Testis (tissue), 3 donors: Measurements from ENCODE around the gene GRID1. TPM values are rescaled to one million over a fixed set of nuclear protein-coding genes. Genes with fewer than 3 reads are reported as not detected.

ENCODE experiments used
- DNase-seq: peaks from one replicate; pipeline ENCODE4 v3.0.0-alpha.2; 2019
- H3K27ac ChIP-seq, 2 donors: fragments of 200-600 bp; sonication (generic); one replicate each; pipeline ENCODE4 v1.5.1; 2019
- H3K27me3 ChIP-seq: fragments of 200-600 bp; sonication (generic); one replicate; pipeline ENCODE4 v1.5.1; 2019
- H3K36me3 ChIP-seq: fragments of 200-600 bp; sonication (generic); one replicate; pipeline ENCODE4 v1.5.1; 2017; ENCODE audit warnings: low read depth; ENCODE audit errors: missing control alignments
- H3K4me1 ChIP-seq: fragments of 200-600 bp; sonication (generic); one replicate; pipeline ENCODE4 v1.5.1; 2019
- H3K4me3 ChIP-seq, 2 donors: fragments of 200-600 bp; sonication (generic); one replicate each; pipeline ENCODE4 v1.5.1; 2017 to 2019
- H3K9me3 ChIP-seq: fragments of 200-600 bp; sonication (generic); one replicate; pipeline ENCODE4 v1.5.1; 2017
- POLR2A ChIP-seq: fragments of 450-650 bp; IDR thresholded peaks from one replicate; pipeline ENCODE4 v1.6.1; 2017; ENCODE audit warnings: antibody characterized with exemption, mild to moderate bottlenecking, moderate library complexity
- WGBS, 2 donors: methylation state at CpG; one replicate each; pipeline ENCODE4 v1.1.5; 2018; 5-methylcytosine and 5-hydroxymethylcytosine counted together
- intact Hi-C: fragments of 100-400 bp; cut with DNase I; formaldehyde crosslinking; loops from one replicate; pipeline ENCODE4 v1.15.1; 2023; ENCODE audit warnings: low total_unique reads
- polyA plus RNA-seq: library from polyadenylated mRNA; stranded (reverse); fragments of 350-450 nt; fragmentation: Illumina TruSeq; extraction: RNeasy Lipid Tissue Mini Kit (QIAGEN cat#74804); gene quantifications from one replicate; pipeline ENCODE4 v1.2.3, GENCODE V29; 2014; ENCODE audit warnings: low read depth, low replicate concordance; ENCODE audit not compliant: insufficient read depth
- total RNA-seq, 2 donors: library from RNA; depleted of rRNA; stranded (reverse); fragments of >200 nt; gene quantifications; one replicate each; pipeline ENCODE4 v1.2.3, GENCODE V29; 2016
- TF ChIP-seq, protein P1 (sequence below), 3 experiments: fragments of 450-650 bp in 2 of 3; fragments of 200-600 bp in 1 of 3; sonication (generic) in 1 of 3; IDR thresholded peaks; one replicate each; pipeline ENCODE4 v1.5.1; 2016 to 2019; ENCODE audit warnings: antibody characterized with exemption in 3 of 3, mild to moderate bottlenecking in 2 of 3, moderate library complexity in 1 of 3

The GRID1 gene
- total and polyA plus RNA-seq, 3 donors from 2014 or later, result 7.4 to 16.7 (median 8.1) TPM

DNA sequence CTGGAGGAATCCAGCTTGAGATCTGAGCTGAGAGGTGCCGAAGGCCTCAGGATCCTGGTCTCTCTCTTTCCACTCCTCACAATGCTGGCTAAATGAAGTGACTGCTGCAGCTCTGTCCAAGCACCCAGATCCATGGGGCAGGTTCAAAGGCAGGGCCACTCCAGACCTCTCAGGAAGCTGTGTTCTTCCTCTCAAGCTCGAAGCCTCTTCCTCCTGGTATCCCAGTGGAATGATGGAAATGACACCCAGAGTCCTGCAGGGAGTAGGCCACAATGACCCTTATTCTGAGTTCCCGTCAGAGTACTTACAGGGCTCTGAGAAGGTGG, 574.1 kb downstream of the GRID1 start:
- no peaks in the 10 kb centered on the region for H3K36me3 ChIP-seq
- WGBS, 2 donors, result 59 to 66% methylated on average over 3 of the region's 3 CpGs
- intact Hi-C loops, result no loop called here
- TF ChIP-seq, protein P1, sequence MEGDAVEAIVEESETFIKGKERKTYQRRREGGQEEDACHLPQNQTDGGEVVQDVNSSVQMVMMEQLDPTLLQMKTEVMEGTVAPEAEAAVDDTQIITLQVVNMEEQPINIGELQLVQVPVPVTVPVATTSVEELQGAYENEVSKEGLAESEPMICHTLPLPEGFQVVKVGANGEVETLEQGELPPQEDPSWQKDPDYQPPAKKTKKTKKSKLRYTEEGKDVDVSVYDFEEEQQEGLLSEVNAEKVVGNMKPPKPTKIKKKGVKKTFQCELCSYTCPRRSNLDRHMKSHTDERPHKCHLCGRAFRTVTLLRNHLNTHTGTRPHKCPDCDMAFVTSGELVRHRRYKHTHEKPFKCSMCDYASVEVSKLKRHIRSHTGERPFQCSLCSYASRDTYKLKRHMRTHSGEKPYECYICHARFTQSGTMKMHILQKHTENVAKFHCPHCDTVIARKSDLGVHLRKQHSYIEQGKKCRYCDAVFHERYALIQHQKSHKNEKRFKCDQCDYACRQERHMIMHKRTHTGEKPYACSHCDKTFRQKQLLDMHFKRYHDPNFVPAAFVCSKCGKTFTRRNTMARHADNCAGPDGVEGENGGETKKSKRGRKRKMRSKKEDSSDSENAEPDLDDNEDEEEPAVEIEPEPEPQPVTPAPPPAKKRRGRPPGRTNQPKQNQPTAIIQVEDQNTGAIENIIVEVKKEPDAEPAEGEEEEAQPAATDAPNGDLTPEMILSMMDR (IDR thresholded peaks at IDR 0.05), result no peak
- H3K4me3 ChIP-seq, result no peak overlapping the region
- no peaks in the 10 kb centered on the region for H3K27me3 ChIP-seq
- DNase-seq, result no peak
- H3K9me3 ChIP-seq, result no peaks in the 10 kb centered on the region
- H3K4me1 ChIP-seq, result peaks cover 14% of the 10 kb centered on the region
- H3K27ac ChIP-seq, result peak overlapping the region in 1 of 2 donors; percentile 12

DNA sequence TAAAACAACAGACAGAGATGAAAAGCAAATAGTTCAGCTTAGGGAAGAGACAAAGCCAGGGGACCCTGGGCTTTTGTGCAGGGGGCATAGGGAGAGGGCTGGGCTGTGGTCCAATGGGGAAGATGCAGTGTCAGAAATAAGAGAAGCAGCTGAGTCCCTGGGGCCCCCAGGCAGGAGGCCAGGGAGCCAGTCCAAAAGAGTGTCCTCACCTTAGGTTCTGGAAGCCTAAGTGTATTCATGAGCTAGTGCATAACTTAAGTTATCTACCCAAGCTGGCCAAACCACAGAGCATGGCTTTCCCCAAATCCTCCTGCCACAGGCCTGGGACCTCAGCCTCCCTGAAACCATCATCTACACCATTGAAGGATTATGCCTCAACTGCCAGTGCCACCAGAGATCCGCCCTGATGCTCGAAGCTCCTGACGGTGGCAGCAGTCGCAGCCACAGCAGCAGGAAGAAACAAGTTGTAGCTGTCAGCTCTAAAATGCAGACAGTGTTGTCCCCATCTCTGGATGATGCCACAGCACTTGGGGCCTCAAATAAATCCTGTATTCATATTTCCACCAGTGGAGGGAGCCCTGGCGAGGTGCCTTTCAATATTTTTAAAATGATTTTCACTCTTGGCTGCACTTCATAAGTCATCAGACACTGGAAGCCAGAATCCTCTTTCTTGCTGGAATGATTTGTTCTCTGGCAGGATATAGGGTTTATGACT, 574.6 kb downstream of the GRID1 start:
- H3K9me3 ChIP-seq, result no peaks in the 10 kb centered on the region
- DNase-seq, result peak; percentile 70
- intact Hi-C loops, result no loop called here

DNA sequence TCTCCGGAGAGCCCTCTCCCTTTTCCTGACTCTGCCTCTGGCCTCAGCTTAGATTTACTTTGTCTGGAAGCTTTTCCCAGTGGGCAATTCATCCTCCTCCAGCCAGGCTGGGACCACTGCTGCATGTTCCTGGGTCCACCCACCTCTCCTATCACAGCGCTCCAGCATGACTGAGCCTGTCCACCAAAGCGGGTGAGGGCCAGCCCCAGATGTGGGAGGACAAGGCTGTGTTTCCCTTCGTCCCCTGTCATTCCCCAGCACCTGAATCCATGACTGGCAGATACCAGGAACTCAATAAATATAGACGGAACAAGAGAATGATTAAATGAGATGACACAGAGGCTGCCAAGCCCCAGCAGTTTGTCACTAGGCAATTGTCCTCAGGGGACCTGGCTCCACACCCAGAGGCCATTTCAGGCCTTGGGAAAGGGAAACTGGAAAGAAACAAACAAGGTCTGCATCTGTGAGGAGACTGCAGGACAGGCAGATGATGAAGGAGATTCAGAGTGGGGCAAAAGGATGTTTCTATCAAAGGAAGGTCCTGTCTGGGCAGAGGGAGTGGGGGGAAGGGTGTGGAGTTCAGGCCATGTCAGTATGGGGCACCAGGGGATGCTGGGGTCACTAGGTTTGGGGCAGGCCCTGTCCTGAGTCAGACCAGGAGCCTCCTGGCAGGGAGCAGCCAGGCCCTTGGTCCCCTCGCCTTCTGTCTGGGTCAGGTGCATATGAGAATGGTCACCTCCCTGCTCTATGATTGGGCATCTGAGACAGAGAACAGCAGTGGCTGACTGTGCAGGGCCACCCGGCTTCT, 576.4 kb downstream of the GRID1 start:
- H3K27me3 ChIP-seq, result no peaks in the 10 kb centered on the region
- intact Hi-C loops, result no loop called here
- TF ChIP-seq, protein P1 (IDR thresholded peaks at IDR 0.05), result no peak
- TF ChIP-seq POLR2A, result no peak
- H3K9me3 ChIP-seq, result no peaks in the 10 kb centered on the region
- H3K4me3 ChIP-seq, result peak overlapping the region in 1 of 2 donors; percentile 38
- H3K27ac ChIP-seq, result peak overlapping the region; percentile 18 to 38
- H3K4me1 ChIP-seq, result peaks cover 18% of the 10 kb centered on the region
- WGBS, 2 donors, result 70 to 84% methylated on average over 5 to 7 of the region's 7 CpGs
- H3K36me3 ChIP-seq, result no peaks in the 10 kb centered on the region
- DNase-seq, result no peak

More for the DNA sequence above, 574.6 kb downstream of the GRID1 start:
- TF ChIP-seq, protein P1 (IDR thresholded peaks at IDR 0.05), result peak; percentile 22 to 41 (median 39)
- no peak for TF ChIP-seq POLR2A
- no peaks in the 10 kb centered on the region for H3K27me3 ChIP-seq
- H3K4me3 ChIP-seq, result no peak overlapping the region
- peaks cover 18% of the 10 kb centered on the region for H3K4me1 ChIP-seq
- H3K27ac ChIP-seq, result peak overlapping the region in 1 of 2 donors; percentile 26
- 66 to 80% methylated on average over 5 of the region's 5 CpGs for WGBS, 2 donors
- no peaks in the 10 kb centered on the region for H3K36me3 ChIP-seq

- H3K4me1 ChIP-seq, result peaks cover 18% of the 10 kb centered on the region
- no peak overlapping the region for H3K27ac ChIP-seq
- TF ChIP-seq, protein P1 (IDR thresholded peaks at IDR 0.05), result no peak
- TF ChIP-seq POLR2A, result no peak
- no peaks in the 10 kb centered on the region for H3K9me3 ChIP-seq
- intact Hi-C loops, result no loop called here
- WGBS, 2 donors, result 55 to 61% methylated on average over 2 to 3 of the region's 3 CpGs
- peak overlapping the region in 1 of 2 donors; percentile 38 for H3K4me3 ChIP-seq
- H3K27me3 ChIP-seq, result no peaks in the 10 kb centered on the region
- no peaks in the 10 kb centered on the region for H3K36me3 ChIP-seq
- no peak for DNase-seq
Measured at GRCh38 chr10:85789125-85789524, 577.5 kb downstream of the GRID1 start.
